Measurements from ENCODE around the gene STARD5. TPM values are rescaled to one million over a fixed set of nuclear protein-coding genes. Genes with fewer than 3 reads are reported as not detected.
A peak's percentile ranks its signal among the peaks of the same experiment; 100 is the strongest.

STARD5 gene
- total RNA-seq, 2 donors from 2014 or later = 1.3 to 9.6 TPM

GRCh38 chr15:81297603-81298575 is 26.1 kb downstream of the STARD5 start:
- intact Hi-C loops (cut with DNase I) = no loop called here
- DNase-seq = no peak
- no peak for ATAC-seq
- H3K9me3 ChIP-seq = no peaks in the 10 kb centered on the region
- H3K27ac ChIP-seq = peak overlapping the region in 2 of 4 donors; percentile 59 to 69
- no peak overlapping the region for H3K4me3 ChIP-seq
- H3K4me1 ChIP-seq = no peaks in the 10 kb centered on the region
- WGBS, 2 donors = 82 to 84% methylated on average over 4 of the region's 4 CpGs
- TF ChIP-seq POLR2A (IDR thresholded peaks at IDR 0.05) (no peak), CTCF (IDR thresholded peaks at IDR 0.05) (no peak)
- H3K36me3 ChIP-seq (replicated peaks in 1 of 2; ENCODE audit: insufficient read depth in 1 of 2, low read depth in 2 of 2) = no peaks in the 10 kb centered on the region
- H3K27me3 ChIP-seq = no peaks in the 10 kb centered on the region

DNA sequence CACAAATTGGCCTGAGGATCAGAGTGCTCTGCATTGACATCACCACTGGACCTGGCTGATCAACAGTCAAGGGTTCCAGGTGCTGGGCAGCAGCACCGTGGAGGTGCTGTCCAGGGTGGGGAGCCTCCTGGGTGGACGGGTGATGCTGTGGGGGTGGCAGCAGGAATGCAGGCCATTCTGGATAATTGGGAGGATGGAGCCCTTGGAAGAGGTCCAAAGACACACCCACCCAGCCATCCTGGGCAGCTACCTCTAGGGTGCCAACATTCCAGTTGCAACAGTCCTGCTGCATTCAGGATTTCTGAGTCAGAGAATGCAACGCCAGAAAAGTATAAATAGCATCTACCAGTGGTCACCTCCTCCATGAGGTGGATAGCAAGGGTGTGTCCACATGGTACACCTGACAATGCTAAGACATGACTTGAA is 26.8 kb downstream of the STARD5 start:
- Histone ChIP-seq H3K36me3 (replicated peaks in 1 of 2; ENCODE audit: insufficient read depth in 1 of 2, low read depth in 2 of 2) (no peaks in the 10 kb centered on the region), H3K27ac (peak overlapping the region in 2 of 4 donors; percentile 59 to 69), H3K27me3 (no peaks in the 10 kb centered on the region), H3K4me3 (no peak overlapping the region), H3K4me1 (no peaks in the 10 kb centered on the region), H3K9me3 (no peaks in the 10 kb centered on the region)
- intact Hi-C loops (cut with DNase I) = no loop called here
- ATAC-seq (no peak), DNase-seq (no peak)
- whole genome bisulfite sequencing, 2 donors = 55 to 57% methylated on average over 3 of the region's 3 CpGs
- no peak for TF ChIP-seq CTCF (IDR thresholded peaks at IDR 0.05)
- no peak for TF ChIP-seq POLR2A (IDR thresholded peaks at IDR 0.05)

DNA sequence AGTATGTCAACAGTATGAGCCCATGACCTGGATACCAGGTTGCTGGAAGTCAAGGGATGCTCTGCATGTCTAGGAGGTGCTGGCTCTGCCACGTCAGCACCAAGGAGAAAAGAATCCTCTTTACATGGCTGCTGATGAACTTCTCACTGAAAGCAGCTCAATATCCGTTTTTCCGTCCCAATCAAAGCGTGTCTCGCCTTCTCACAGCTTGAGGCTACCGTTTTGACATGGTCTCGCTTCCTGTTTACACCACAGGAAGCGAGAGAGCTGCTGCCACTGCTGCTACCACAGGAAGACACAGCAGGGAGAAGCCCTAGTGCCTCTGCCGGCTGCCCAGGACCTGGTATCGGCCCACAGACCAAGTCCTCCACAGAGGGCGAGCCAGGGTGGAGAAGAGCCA is 27.3 kb downstream of the STARD5 start:
- Histone ChIP-seq H3K36me3 (replicated peaks in 1 of 2; ENCODE audit: insufficient read depth in 1 of 2, low read depth in 2 of 2) (no peaks in the 10 kb centered on the region), H3K9me3 (no peaks in the 10 kb centered on the region), H3K4me1 (no peaks in the 10 kb centered on the region), H3K27me3 (no peaks in the 10 kb centered on the region), H3K27ac (peak overlapping the region in 2 of 4 donors; percentile 59 to 69), H3K4me3 (no peak overlapping the region)
- ATAC-seq (no peak), DNase-seq (peak in 2 of 4 donors; percentile 22 to 69)
- TF ChIP-seq CTCF (IDR thresholded peaks at IDR 0.05) (no peak), POLR2A (IDR thresholded peaks at IDR 0.05) (peak in 2 of 3 donors; percentile 14 to 63)
- WGBS, 2 donors = 64 to 84% methylated on average over 11 of the region's 11 CpGs
- intact Hi-C loops (cut with DNase I) = no loop called here

GRCh38 chr15:81296186-81296585 is 27.8 kb downstream of the STARD5 start:
- Histone ChIP-seq H3K4me3 (no peak overlapping the region), H3K27me3 (no peaks in the 10 kb centered on the region), H3K4me1 (no peaks in the 10 kb centered on the region), H3K9me3 (no peaks in the 10 kb centered on the region), H3K36me3 (replicated peaks in 1 of 2; ENCODE audit: insufficient read depth in 1 of 2, low read depth in 2 of 2) (no peaks in the 10 kb centered on the region), H3K27ac (peak overlapping the region in 2 of 4 donors; percentile 59 to 69)
- intact Hi-C loops (cut with DNase I) = no loop called here
- ATAC-seq = no peak
- DNase-seq = no peak
- WGBS, 2 donors = 68 to 88% methylated on average over 2 of the region's 2 CpGs
- no peak for TF ChIP-seq POLR2A (IDR thresholded peaks at IDR 0.05)
- no peak for TF ChIP-seq CTCF (IDR thresholded peaks at IDR 0.05)
